VCaP (cell line): ENCODE measurements around the gene KCTD2.
A peak's percentile ranks its signal among the peaks of the same experiment; 100 is the strongest.

Source experiments
- H3K27ac ChIP-seq: fragments of 450-650 bp; 2 replicates; pipeline ENCODE4 v1.5.1; 2017
- TF ChIP-seq, protein P1 (sequence below): fragments of 450-650 bp; conservative IDR thresholded peaks from 2 replicates; pipeline ENCODE4 v1.5.1; 2017; ENCODE audit warnings: mild to moderate bottlenecking, moderate library complexity

Gene KCTD2

DNA sequence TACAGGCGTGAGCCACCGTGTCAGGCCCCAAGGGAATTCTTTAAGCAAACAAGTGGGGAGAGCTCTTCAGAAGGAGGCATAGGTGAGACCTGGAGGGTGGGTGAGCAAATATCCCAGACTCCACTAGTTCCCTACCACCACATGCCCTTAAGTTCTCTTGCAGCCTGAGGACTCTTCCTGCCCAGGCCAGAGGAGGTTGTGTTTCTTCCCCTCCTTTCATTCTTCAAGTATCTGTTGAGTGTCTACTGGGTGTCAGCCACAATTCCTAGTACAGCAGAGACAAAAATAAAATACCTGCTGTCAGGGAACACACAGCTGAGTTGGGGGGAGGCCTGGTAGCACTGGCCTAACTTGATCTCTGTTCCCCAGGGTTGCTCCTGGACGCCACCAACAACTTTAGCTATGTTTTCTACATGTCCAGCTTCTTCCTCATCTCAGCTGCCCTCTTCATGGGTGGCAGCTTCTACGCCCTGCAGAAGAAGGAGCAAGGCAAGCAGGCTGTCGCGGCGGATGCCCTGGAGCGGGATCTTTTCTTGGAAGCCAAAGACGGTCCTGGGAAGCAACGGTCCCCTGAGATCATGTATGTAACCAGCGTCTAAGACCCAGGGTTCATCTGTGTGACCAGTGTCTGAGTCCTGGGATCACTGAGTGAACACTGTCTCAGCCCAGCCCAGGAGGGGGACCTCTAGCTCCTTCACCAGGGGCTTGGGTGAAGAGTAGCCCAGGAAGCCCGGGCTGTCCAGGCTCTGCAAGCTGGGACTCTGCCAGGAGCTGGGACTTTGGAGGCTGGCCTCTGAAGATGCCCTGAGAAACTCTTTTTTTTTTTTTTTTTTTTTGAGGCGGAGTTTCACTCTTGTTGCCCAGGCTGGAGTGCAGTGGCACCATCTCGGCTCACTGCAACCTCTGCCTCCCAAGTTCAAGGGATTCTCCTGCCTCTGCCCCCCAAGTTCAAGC, 56.9 kb downstream of the KCTD2 start:
- TF ChIP-seq, protein P1, sequence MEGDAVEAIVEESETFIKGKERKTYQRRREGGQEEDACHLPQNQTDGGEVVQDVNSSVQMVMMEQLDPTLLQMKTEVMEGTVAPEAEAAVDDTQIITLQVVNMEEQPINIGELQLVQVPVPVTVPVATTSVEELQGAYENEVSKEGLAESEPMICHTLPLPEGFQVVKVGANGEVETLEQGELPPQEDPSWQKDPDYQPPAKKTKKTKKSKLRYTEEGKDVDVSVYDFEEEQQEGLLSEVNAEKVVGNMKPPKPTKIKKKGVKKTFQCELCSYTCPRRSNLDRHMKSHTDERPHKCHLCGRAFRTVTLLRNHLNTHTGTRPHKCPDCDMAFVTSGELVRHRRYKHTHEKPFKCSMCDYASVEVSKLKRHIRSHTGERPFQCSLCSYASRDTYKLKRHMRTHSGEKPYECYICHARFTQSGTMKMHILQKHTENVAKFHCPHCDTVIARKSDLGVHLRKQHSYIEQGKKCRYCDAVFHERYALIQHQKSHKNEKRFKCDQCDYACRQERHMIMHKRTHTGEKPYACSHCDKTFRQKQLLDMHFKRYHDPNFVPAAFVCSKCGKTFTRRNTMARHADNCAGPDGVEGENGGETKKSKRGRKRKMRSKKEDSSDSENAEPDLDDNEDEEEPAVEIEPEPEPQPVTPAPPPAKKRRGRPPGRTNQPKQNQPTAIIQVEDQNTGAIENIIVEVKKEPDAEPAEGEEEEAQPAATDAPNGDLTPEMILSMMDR = no peak
- peak overlapping the region; percentile 92 for H3K27ac ChIP-seq

- TF ChIP-seq, protein P1 = peak; percentile 87
- peak overlapping the region; percentile 92 for H3K27ac ChIP-seq
These were observed 58.4 kb downstream of the KCTD2 start for GRCh38 chr17:75105126-75106080.

GRCh38 chr17:75108193-75108592, 61.2 kb downstream of the KCTD2 start:
- TF ChIP-seq, protein P1 = no peak
- no peak overlapping the region for H3K27ac ChIP-seq

- TF ChIP-seq, protein P1 = no peak
- H3K27ac ChIP-seq = peak overlapping the region; percentile 81; the same call in 1 of the 2 replicates
These were observed 62.0 kb downstream of the KCTD2 start for GRCh38 chr17:75109046-75109406.

GRCh38 chr17:75109407-75110233, 62.6 kb downstream of the KCTD2 start, which contains the start of gene ARMC7:
ARMC7 (plus strand) TSS chr17:75109969; CDS start chr17:75110289, 320 bp downstream.
- TF ChIP-seq, protein P1 = no peak
- H3K27ac ChIP-seq = peak within 1 kb of the TSS; percentile 81

DNA sequence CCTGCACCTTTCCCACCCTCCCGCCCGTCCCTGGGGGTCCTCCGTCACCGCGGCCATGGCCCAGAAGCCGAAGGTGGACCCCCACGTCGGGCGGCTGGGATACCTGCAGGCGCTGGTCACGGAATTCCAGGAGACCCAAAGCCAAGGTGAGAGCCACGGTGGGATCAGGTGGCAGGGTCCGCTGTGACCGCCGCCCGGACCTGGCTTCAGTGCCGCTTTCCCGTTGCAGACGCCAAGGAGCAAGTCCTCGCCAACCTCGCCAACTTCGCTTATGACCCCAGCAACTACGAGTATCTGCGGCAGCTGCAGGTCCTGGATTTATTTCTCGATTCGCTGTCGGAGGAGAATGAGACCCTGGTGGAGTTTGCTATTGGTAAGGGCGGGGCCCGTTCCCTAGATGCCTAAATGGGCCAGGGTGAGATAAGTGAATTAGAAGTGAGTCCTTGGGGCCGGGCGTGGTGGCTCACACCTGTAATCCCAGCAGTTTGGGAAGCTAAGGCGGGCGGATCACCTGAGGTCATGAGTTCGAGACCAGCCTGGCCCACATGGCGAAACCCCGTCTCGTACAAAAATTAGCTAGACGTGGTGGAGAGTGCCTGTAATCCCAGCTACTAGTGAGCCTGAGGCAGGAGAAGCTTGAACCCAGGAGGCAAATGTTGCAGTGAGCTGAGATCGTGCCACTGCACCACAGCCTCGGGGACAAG, 63.4 kb downstream of the KCTD2 start:
- H3K27ac ChIP-seq = peak overlapping the region; percentile 81
- TF ChIP-seq, protein P1 = no peak
